Left forelimb (tissue), 1 donor: ENCODE measurements around the gene AGAP3.

Source experiments
- DNase-seq: peaks from one replicate; pipeline ENCODE4 v3.0.0-alpha.2; 2018; ENCODE audit warnings: low spot score

Gene AGAP3

DNA sequence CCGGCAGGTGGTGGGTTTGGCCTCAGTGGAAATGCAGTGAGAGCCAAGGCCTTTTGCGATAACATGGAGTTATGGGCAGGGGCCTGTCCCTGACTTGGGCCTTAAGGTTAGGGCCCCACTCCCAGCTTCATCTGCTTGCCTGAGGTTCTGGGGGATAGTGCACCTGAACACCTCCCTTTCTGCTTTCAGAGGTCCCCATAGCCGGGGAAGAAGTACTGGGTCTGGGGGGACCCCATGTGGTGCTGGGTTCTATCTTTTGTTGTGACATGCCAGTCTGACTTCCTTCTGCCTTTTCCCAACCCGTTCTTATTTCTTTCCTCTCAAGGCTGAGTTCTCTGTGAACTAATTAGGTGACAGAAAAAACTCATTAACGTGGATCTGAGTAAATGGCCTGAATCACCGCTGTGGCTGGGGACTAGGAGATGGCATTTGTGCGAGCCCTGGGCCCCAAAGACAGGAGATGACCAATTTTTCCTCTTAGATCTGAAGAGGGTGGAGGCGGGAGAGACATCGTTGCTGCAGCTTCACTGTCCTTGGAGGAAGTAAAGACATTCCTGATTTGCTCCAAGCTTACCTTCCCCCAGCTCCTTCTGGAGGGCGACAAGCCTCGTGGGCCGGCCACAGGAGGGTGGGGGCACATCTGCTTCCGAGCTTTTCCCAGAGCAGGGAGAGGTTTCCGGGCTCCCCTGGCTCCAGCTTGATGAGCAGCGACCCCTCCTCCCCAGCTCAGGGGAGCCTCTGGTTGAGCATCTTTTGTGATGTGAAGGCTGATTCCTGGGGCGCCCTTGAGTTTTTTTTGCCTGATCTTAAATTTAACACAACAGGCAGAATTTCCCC lies 2.0 kb downstream of the AGAP3 start:
- no peak for DNase-seq

GRCh38 chr7:151088856-151089699 lies 2.8 kb downstream of the AGAP3 start:
- DNase-seq: no peak

DNA sequence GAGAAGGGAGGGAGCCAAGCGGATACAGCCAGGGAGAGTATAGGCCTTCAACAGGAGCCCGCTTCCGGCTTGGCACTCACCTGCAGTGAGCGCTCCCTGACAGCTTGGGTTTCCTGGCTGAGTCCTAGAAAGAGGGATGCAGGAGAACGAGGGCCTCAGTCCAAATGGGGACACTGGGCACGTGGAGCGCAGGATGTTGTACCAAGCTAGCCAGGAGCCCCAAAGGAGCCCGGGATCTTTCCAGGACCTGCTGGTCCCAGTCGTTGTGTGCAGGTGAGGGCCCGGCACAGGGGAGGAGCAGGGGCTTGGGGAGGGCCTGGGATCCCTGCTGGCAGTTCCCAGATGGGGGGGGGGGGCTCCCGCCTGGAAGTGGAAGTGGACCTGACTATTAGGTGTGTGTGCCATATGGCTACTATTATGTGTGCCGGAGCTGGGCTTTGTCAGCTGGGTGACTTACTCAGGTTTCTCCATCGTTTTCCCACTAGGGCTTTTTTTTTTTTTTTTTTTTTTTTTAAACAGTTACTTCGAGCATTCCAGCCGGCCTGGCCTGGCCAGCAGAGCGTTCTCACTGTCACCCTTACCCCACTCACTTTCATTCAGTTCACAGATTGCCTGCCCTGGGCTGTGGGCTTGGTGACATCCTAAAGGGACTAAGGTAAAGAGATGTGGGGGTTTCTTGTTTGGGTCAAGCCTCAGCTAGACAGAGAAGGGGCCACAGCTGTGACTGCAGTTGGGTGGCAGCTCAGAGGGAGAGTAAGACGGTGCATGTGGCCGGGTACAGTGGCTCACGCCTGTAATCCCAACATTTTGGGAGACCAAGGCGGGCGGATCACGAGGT lies 3.8 kb downstream of the AGAP3 start:
- no peak for DNase-seq

DNA sequence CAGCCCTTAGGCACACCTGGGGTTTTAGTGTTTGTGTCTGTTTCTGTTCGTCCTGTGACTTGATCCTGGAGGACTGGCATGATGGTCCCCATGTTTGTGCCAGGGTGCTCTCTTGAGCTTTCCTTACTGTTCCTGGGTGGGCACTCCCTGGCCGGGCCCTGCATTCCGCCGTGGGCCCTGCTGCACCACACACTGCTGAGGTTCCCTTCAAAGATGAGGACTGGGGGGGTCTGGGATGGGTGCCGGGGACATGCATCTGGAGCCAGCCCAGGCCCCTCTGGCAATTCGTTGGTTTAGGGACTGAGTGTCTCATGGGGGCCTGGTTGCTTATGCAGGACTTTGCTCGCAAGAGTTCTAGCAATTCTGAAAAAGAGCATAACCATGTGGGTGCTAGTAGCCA lies 4.7 kb downstream of the AGAP3 start:
- no peak for DNase-seq

- no peak for DNase-seq
Measured at GRCh38 chr7:151091431-151091830, 5.2 kb downstream of the AGAP3 start.

- DNase-seq: no peak
Measured at GRCh38 chr7:151091988-151092387, 5.7 kb downstream of the AGAP3 start.

DNA sequence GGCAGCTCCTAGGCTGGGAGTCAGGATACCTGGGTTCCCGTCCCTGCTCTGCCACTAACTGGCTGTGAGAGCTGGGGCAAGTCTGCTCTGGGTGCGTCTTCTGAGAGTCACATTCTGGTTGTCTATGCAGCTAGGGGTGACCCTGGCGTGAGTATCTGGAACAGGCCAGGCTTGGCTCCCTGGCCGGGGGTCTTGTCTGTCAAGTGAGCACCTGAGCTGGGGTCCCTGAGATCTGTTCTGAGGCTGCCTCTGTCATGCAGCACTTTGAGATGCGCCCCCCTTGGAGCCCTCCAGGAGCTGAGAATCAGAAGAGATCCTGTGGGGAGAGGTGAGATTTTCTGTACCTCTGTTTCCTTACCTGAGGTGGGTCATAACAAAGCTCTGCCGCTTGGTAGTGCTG lies 7.5 kb downstream of the AGAP3 start:
- no peak for DNase-seq

DNA sequence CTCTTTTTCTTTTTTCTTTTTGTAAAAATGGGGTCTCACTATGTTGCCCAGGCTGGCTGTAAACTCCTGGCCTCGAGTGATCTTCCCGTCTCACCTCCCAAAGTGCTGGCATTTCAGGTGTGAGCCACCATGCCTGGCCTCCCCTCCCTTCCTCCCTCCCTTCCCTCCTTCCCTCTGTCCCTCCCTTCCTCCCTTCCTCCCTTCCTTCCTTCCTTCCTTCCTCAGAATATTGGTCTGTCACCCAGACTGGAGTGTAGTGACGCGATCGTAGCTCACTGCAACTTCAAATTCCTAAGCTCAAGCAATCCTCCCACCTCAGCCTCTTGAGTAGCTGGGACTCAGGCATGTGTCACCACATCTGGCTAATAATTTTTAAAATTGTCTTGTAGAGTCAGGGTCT lies 8.4 kb downstream of the AGAP3 start:
- no peak for DNase-seq

DNA sequence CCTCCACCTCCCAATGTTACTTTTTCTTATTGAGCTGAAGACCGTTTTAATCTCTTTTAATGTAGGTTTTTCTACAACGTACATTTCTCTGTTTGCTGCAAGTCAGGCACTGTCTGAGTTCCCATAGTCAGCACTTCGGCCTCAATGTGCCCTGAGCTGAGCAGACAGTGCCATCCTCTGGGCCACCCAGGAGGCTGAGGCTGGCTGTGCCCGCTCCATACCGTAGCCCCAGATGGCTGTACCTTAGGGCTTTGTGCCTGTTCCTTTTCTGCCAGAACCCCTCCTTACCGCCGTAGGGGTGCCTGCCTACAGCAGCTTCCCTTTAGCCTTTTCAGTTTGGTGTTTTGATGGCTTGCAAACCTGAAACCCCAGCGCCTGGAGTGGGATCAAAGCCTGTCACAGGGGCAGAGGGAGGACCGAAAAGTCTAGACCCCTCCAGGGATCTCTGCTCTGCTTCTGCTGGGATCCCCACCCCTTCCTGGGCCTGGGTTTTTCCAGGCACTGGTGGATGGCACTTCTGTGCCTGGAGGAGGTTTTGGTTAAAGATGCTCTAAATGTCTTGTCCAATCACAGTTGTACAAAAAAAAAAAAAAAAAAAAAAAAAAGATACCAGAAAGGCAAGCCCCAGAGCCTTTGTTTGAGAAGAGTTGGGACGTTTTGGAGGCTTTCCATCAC lies 9.0 kb downstream of the AGAP3 start:
- DNase-seq: no peak

- DNase-seq: no peak
Measured at GRCh38 chr7:151095828-151096475, 9.7 kb downstream of the AGAP3 start.

DNA sequence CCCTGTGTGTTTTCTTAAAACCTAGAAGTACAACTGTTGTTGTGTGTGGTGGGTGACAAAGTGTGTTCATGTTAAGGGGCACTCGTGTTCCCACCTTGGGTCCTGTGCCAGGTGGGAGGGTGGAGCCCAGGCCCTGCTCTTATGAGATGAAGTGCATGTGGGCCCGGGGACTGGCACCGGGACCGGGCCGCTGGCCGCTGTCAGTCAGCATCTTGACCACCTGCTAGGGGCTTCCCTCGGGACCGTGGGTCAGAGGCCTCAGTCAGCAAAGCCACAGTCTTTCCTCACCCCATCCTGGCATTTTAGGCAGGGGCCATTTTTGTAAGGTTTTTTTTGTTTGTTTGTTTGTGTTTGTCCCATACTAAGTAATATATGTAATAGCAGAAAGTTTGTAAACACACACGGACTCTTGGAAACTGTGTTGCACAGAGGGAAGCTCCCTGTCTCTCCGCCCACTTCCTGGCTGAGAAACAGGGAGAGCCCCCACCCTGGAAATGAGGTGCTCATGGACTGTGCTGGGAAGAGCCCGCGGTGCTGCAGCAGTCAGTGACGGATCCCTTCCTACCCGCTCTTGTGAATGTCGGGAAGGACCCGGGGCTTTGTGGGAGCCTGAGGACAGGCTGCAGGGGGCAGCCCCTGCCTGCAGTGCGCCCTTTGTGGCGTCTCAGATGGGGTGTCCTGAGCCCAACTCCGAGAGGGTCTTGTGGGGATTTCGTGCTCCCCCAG lies 13.4 kb downstream of the AGAP3 start:
- no peak for DNase-seq

DNA sequence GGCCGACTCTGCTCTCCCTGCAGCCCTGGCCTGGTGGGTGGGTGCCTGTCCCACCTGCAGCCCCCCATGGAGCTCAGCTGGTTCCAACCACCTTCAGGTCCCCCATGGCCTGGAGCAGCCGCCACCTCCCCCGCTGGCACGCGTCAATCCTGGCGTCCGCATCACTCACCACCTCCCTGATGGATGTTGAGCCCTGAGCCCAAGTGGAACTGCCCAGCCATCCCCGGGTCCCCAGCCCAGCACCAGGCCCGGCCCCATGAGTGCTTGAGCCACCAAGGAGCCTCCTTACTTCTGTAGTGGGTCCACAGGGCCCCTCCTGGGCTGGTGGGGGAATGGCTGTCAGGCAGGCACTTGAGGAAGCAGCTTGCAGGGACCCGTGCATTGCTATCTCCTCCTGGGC lies 14.6 kb downstream of the AGAP3 start:
- no peak for DNase-seq

DNA sequence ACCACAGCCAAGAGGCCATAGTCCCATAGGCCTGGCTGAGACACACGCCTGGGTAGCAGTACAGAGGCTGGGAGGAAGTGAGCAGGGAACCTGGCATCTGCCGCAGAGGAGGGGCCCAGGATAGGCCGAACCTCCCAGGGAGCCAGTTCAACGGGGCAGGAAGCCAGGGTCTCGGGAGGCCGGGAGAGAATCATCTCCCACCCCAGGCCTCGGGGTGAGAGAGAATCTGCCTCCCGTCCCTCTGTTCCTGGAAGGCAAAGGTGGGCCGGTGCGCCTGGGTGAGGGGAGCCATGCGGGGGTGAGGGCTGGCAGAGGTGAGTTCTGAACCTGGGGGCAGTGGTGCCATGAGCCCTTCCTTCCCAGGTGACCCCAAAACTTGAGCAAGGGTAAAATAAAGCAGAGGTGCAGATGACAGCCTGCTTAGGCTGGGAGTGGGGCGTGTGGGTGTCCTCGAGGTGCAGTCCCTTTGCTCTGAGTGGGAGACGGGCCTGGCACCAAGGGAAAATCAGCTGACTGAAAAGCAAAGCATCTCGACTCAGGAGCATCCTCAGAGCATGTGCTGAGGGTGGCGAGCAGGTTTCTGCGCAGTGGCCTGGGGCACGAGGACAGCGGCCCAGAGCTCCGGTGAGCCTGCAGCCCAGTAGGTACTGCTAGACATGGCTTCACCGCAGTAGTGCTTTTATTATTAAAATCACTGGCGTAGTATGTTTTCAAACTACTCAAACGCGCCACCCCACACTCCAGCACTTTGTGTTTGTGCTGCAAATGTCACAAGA lies 15.5 kb downstream of the AGAP3 start:
- DNase-seq: no peak

- no peak for DNase-seq
Measured at GRCh38 chr7:151102991-151103390, 16.7 kb downstream of the AGAP3 start.

DNA sequence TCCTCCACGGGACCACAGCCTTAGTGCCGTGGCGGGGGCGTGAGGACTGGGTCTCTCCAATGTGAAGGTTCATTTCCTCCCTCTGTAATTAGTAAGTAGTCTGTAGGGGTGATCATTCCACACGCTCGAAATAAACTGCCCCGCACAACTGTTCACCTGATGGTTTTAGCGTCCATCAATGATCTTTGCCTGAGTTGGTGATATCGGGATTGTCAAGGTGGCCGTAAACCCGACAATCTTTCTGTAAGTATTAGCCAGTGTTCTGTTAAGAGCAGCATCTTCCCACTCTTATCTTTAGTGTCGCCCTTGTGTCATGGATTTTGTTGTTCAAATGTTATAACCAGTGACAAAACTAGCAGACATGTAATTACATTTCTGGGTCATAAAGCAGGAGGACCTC lies 17.7 kb downstream of the AGAP3 start:
- DNase-seq: no peak

DNA sequence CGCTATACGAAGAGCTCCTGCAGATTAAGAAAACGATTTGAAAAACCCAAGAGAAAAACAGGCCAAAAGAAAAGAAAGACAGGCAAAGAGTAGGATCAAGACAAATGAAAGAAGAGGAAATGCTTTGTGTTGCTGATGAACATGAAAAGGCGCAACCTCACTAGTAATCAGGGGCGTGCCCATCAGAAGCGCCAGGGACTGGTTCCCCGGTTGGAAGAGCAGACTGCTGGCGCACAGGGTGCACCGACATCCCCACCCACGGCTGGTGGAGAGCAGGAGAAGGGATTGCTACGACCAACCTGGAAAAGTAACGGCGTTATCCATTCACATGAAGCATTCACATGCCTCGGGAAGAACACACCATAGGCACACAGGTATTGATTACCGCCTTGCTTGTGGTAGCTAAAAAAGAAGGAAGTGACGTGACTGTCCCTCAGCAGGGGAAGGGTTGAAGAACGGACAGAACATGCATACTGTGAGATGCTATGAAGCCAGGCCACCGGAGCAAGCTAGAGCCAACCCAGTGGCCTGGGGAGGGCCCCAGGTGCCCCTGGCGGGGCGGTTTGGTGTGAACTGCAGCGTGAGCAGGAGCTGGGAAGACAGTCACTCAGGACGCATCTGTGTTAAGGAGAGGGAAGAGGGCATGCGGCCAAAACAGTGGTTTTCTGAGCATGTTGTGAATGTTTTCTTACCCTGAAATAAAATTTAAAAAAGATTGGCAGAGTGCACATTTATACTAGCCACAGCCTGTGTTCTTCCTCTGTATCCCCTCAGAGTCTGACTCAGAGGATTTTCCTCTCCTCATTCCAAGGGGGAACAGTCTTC lies 18.3 kb downstream of the AGAP3 start:
- no peak for DNase-seq

GRCh38 chr7:151107882-151108281 lies 21.6 kb downstream of the AGAP3 start:
- DNase-seq: no peak

DNA sequence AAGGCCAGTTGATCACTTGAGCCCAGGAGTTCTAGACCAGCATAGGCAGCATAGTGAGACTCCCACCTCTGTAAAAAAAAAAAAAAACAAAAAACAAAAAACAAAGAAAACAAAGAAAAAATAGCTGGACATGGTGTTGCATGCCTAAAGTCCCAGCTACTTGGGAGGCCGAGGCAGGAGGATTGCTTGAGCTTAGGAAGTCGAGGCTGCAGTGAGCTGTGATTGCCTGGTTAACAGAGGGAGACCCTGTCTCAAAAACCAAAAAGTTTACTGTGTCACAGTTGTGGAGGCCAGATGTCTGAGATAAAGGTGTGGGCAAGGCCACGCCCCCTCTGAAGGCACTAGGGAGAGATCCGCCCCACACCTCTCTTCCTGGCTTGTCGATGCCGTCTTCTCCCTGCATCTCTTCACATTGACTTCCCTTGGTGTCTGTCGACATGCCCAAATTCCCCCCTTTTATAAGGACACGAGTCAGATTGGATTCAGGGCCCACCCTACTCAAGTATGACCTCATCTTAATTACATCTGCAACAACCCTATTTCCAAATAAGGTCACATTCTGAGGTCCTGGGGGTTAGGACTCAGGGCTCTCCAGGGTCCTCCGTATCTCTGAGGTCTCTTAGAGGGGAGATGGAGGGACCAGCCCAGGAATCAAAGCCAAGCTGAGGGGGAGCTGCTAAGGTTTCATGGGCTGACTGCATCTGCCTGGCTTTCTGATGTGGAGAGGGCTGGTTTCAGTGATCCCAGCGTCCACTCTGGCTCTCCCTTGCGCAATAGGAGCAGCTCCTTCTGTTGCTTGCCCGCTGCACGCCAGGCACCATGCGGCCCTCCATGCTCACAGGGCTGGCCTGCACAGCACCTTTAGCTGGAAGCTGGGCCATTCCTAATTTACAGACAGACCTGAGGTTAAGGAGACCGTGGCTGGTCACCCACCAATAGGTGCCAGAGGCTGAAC lies 23.1 kb downstream of the AGAP3 start:
- DNase-seq: no peak
